GM19035 (cell line): Measurements from ENCODE around the gene RSF1.

ENCODE experiments used
- ATAC-seq: cut with Tn5 transposase; IDR thresholded peaks from one replicate; pipeline ENCODE4 v1.9.1; 2021; ENCODE audit not compliant: unreplicated experiment

Gene RSF1

GRCh38 chr11:77695417-77695816 lies 125.1 kb downstream of the RSF1 start:
- ATAC-seq, result no peak

GRCh38 chr11:77690649-77691048 lies 129.9 kb downstream of the RSF1 start:
- ATAC-seq, result no peak

DNA sequence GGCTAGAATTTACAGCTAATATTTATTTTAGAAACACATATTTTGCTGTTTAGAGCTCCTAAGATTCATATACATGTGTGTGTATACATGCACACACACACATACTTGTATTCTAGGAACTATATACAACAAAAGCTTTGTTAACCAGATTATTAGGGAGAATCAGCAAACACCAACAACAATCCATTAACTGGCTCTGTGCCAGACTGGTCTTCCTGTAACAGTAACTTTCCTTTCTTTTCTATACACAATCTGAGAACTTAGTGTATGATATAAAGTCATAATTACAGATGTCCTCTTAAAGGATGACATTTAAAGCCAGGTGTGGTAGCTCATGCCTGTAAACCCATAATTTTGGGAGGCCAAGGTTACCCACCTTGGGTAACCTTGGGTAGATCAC lies 133.4 kb downstream of the RSF1 start:
- ATAC-seq, result no peak

DNA sequence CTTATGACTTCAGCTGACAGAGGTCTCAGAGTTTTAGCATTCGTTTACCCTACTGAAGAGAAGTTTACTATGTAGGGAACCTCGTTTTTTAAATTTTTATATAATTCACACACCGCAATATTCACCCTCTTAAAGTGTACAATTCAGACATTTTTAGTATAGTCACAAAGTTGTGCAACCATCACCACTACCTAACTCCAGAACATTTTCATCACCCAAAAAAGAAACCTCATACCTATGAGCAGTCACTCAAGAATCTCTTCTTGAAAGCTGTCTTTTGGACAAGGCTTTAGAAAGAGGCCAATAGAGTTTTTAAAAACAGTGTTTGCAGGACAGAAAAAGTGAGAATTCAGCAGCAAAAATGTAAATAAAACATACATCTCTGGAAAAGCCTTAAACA lies 143.4 kb downstream of the RSF1 start:
- no peak for ATAC-seq

- no peak for ATAC-seq
Measured at GRCh38 chr11:77672264-77672663, 148.3 kb downstream of the RSF1 start.

- no peak for ATAC-seq
Measured at GRCh38 chr11:77669848-77670511, 150.5 kb downstream of the RSF1 start.

DNA sequence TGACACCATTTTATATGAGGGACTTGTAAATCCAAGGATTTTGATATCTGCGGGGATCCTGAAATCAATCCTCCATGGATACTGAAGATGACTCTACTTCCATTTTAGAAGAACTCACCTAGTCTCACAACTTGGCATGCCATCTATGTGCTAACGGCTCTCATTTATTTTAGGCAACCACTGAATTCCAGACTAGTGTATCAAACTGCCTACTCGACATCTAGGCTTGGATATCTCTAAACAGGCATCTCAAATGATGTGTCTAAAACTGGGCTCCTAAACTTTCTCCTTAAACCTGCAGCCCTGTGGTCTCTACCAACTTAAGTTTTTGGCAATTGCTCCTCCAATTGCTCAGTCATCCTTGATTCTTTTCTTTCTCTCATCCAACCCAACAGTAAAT lies 151.8 kb downstream of the RSF1 start:
- ATAC-seq, result no peak

- no peak for ATAC-seq
Measured at GRCh38 chr11:77665240-77665965, 155.1 kb downstream of the RSF1 start.

GRCh38 chr11:77661670-77662069 lies 158.9 kb downstream of the RSF1 start:
- ATAC-seq, result no peak

GRCh38 chr11:77660947-77661346 lies 159.6 kb downstream of the RSF1 start:
- ATAC-seq, result no peak

DNA sequence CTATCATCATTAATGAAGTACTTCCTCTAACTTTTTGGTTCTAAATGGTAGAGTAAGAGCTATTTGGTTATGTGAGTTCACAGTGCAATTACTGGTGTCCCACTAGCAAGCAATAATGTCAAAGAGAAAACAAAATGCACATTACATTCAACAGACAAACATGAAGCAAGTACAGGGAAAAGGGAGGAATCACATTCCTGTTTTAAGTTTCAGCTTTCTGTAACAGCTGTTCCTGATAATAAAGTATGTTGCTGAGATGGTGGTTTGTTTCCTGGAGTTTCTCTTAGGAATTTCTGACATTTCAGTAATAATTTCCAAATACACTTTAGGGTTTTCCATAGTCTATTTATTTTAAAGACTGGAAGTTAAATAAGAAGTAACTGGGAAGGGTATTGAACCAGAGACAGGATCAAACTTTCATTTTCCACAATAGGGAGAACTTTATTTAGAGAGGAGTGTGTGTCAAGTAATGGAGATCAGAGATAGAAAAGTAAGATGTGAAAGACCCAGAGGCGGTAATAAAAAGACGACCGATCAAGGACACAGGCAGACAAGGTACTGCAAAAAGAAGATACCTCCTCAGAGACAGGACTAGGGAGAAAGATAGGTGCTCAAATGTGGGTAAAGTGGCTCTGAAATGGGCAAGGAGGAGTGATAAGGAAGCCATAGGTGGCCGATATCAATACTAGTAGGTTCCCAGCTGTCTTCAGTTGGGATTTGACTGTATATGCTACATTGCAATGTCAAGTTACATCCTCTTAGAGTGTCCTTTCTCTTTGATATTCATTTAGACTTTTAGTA lies 162.1 kb downstream of the RSF1 start:
- no peak for ATAC-seq

- no peak for ATAC-seq
Measured at GRCh38 chr11:77656362-77656761, 164.2 kb downstream of the RSF1 start.

DNA sequence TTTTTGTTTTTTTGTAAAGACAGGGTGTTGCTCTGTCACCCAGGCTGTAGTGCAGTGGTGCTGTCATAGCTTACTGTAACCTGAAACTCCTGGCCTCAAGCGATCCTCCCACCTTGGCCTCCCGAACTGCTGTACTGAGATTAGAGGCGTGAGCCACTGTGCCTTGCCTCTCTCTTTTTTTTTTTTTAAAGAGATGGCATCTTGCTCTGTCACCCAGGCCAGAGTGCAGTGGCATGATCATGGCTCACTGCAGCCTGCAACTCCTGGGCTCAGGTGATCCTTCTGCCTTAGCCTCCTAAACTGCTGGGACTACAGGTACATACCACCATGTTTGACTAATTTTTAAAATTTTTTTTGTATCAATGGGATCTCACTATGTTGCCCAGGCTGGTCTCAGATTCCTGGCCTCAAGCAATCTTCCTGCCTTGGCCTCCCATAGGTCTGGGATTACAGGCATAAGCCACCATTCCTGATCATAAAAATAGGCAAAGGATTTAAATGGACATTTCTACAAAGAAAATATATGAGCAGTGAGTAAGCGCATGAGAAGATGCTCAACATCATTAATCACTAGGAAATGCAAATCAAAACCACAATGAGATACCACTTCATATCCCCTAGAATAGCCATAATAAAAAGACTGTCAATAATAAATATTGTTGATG lies 165.6 kb downstream of the RSF1 start:
- no peak for ATAC-seq

GRCh38 chr11:77650123-77650522 lies 170.4 kb downstream of the RSF1 start:
- ATAC-seq, result no peak

GRCh38 chr11:77647654-77648305 lies 172.7 kb downstream of the RSF1 start:
- no peak for ATAC-seq

- ATAC-seq, result no peak
Measured at GRCh38 chr11:77644887-77645286, 175.6 kb downstream of the RSF1 start.

DNA sequence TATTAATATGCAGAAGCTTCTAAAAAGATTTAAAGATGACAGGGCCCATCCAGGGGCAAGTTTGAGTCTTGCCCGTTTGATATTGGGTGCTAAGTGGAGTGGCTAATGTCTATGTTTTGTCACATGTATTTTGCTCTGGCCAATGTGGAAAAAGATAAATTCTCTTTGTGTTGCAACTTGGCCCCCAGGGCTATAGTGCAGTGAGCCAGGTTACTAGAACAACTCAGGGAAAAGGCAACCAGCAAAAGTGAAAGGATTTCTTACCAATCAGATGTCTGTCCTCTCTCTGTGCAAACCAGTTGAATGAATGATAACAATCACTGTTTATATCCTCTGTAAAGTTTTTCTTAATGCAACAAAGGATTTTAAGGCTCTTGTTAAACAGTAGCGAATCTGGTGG lies 178.3 kb downstream of the RSF1 start:
- no peak for ATAC-seq

- ATAC-seq, result peak; percentile 96
Measured at GRCh38 chr11:77637345-77638165, 183.0 kb downstream of the RSF1 start, which contains the start of gene CLNS1A. Gene CLNS1A (minus strand): TSS chr11:77637794. CDS start chr11:77637714, 80 bp downstream.

GRCh38 chr11:77636731-77637344 lies 183.7 kb downstream of the RSF1 start:
- ATAC-seq, result no peak
